WTC11 (cell line): ENCODE measurements around the gene CYBB. TPM values are rescaled to one million over a fixed set of nuclear protein-coding genes. Genes with fewer than 3 reads are reported as not detected.

Experiments used
- ATAC-seq: fragments of 200-7000 bp; cut with Tn5 transposase; 2 replicates; pipeline ENCODE4 v1.10.0; 2021; ENCODE audit warnings: mild to moderate bottlenecking, moderate library complexity
- CTCF ChIA-PET: fragments of 300-600 bp; sonication (Branson Sonifier 250); formaldehyde crosslinking; loops from one replicate; lab custom pipeline; 2021; ENCODE audit warnings: antibody characterized with exemption; lab: Charles Lee
- POLR2A ChIA-PET: fragments of 350-600 bp; sonication (Branson Sonifier 250); formaldehyde crosslinking; loops from one replicate; lab custom pipeline; 2021; ENCODE audit warnings: antibody characterized with exemption; lab: Charles Lee
- DNase-seq: peaks from one replicate; pipeline ENCODE4 v3.0.0; 2021; ENCODE audit warnings: low spot score
- H3K27ac Mint-ChIP-seq: 2 replicates; pipeline ENCODE4 v1.8.0; 2021; ENCODE audit warnings: mixed read lengths
- H3K27me3 Mint-ChIP-seq: 2 replicates; pipeline ENCODE4 v1.8.0; 2021; ENCODE audit warnings: low read depth, mild to moderate bottlenecking, moderate library complexity, mixed read lengths
- H3K36me3 Mint-ChIP-seq: 2 replicates; pipeline ENCODE4 v1.8.0; 2021; ENCODE audit warnings: mixed read lengths
- H3K4me1 Mint-ChIP-seq: 2 replicates; pipeline ENCODE4 v1.8.0; 2022; ENCODE audit warnings: mixed read lengths
- H3K4me3 Mint-ChIP-seq: 2 replicates; pipeline ENCODE4 v1.8.0; 2021; ENCODE audit warnings: mild to moderate bottlenecking, moderate library complexity, mixed read lengths
- H3K9me3 Mint-ChIP-seq: 2 replicates; pipeline ENCODE4 v1.8.0; 2021; ENCODE audit warnings: mixed read lengths
- ESRRA ChIP-seq: sonication (generic); formaldehyde crosslinking; IDR thresholded peaks from 2 replicates; pipeline ENCODE4 v1.8.1; 2022; ENCODE audit warnings: mild to moderate bottlenecking, missing genetic modification reagents, borderline replicate concordance
- GABPB1 ChIP-seq: sonication (generic); formaldehyde crosslinking; IDR thresholded peaks from 2 replicates; pipeline ENCODE4 v1.8.1; 2023; ENCODE audit warnings: mild to moderate bottlenecking, missing genetic modification reagents
- MXD4 ChIP-seq: fragments of 250-450 bp; sonication (Bioruptor Pico); IDR thresholded peaks from 2 replicates; pipeline ENCODE4 v1.8.0; 2021; ENCODE audit warnings: mild to moderate bottlenecking, moderate library complexity, borderline replicate concordance
- MYBL2 ChIP-seq: sonication (generic); formaldehyde crosslinking; IDR thresholded peaks from 2 replicates; pipeline ENCODE4 v1.8.1; 2023; ENCODE audit warnings: mild to moderate bottlenecking, moderate library complexity, missing genetic modification reagents
- NR1H2 ChIP-seq: sonication (generic); formaldehyde crosslinking; IDR thresholded peaks from 2 replicates; pipeline ENCODE4 v1.9.0; 2021; ENCODE audit warnings: mild to moderate bottlenecking, moderate library complexity, missing genetic modification reagents
- NR2C2 ChIP-seq: sonication (generic); formaldehyde crosslinking; IDR thresholded peaks from 2 replicates; pipeline ENCODE4 v1.8.0; 2022; ENCODE audit warnings: mild to moderate bottlenecking, missing genetic modification reagents
- NR3C1 ChIP-seq: sonication (generic); formaldehyde crosslinking; conservative IDR thresholded peaks from 2 replicates; pipeline ENCODE4 v1.8.1; 2023; ENCODE audit warnings: low read depth, mild to moderate bottlenecking, missing genetic modification reagents
- RORB ChIP-seq: fragments of 250-450 bp; sonication (Bioruptor Pico); IDR thresholded peaks from 2 replicates; pipeline ENCODE4 v1.9.0; 2021; ENCODE audit warnings: mild to moderate bottlenecking
- SMAD4 ChIP-seq: sonication (generic); formaldehyde crosslinking; IDR thresholded peaks from 2 replicates; pipeline ENCODE4 v1.8.0; 2022; ENCODE audit warnings: mild to moderate bottlenecking, missing genetic modification reagents
- TEAD4 ChIP-seq: sonication (generic); formaldehyde crosslinking; IDR thresholded peaks from 2 replicates; pipeline ENCODE4 v1.8.0; 2022; ENCODE audit warnings: mild to moderate bottlenecking, missing genetic modification reagents
- ZNF232 ChIP-seq: sonication (generic); formaldehyde crosslinking; IDR thresholded peaks from 2 replicates; pipeline ENCODE4 v1.8.0; 2022; ENCODE audit warnings: mild to moderate bottlenecking, missing genetic modification reagents
- ZNF416 ChIP-seq: fragments of 250-450 bp; sonication (Bioruptor Pico); IDR thresholded peaks from 2 replicates; pipeline ENCODE4 v1.9.0; 2021; ENCODE audit warnings: mild to moderate bottlenecking, inconsistent platforms
- ZNF671 ChIP-seq: fragments of 250-450 bp; sonication (Bioruptor Pico); IDR thresholded peaks from 2 replicates; pipeline ENCODE4 v1.8.0; 2021; ENCODE audit warnings: mild to moderate bottlenecking
- total RNA-seq: library from RNA; stranded (reverse); gene quantifications from 3 replicates; pipeline ENCODE4 v1.2.3, GENCODE V29; 2021
- TF ChIP-seq, protein P1 (sequence below): sonication (generic); formaldehyde crosslinking; IDR thresholded peaks from 2 replicates; pipeline ENCODE4 v1.8.0; 2022; ENCODE audit warnings: mild to moderate bottlenecking, missing genetic modification reagents
- TF ChIP-seq, protein P2 (sequence below): sonication (generic); formaldehyde crosslinking; IDR thresholded peaks from 2 replicates; pipeline ENCODE4 v1.8.1; 2022; ENCODE audit warnings: low read depth, mild to moderate bottlenecking, moderate library complexity, missing genetic modification reagents, borderline replicate concordance
- TF ChIP-seq, protein P3 (sequence below): fragments of 250-450 bp; sonication (Bioruptor Pico); conservative IDR thresholded peaks from 2 replicates; pipeline ENCODE4 v1.9.0; 2021; ENCODE audit warnings: mild to moderate bottlenecking
- TF ChIP-seq, protein P4 (sequence below): sonication (generic); formaldehyde crosslinking; IDR thresholded peaks from 2 replicates; pipeline ENCODE4 v1.8.1; 2022; ENCODE audit warnings: mild to moderate bottlenecking, moderate library complexity, missing genetic modification reagents
- TF ChIP-seq, protein P5 (sequence below): fragments of 250-450 bp; sonication (Bioruptor Pico); IDR thresholded peaks from 2 replicates; pipeline ENCODE4 v1.9.0; 2021; ENCODE audit warnings: mild to moderate bottlenecking
- TF ChIP-seq, protein P6 (sequence below): sonication (generic); formaldehyde crosslinking; conservative IDR thresholded peaks from 2 replicates; pipeline ENCODE4 v1.8.1; 2022; ENCODE audit warnings: mild to moderate bottlenecking, missing genetic modification reagents
- TF ChIP-seq, protein P7 (sequence below): sonication (generic); formaldehyde crosslinking; IDR thresholded peaks from 2 replicates; pipeline ENCODE4 v1.8.0; 2022; ENCODE audit warnings: mild to moderate bottlenecking, missing genetic modification reagents

CYBB gene
- total RNA-seq, 1 experiment from 2014 or later = 0.22 TPM

DNA sequence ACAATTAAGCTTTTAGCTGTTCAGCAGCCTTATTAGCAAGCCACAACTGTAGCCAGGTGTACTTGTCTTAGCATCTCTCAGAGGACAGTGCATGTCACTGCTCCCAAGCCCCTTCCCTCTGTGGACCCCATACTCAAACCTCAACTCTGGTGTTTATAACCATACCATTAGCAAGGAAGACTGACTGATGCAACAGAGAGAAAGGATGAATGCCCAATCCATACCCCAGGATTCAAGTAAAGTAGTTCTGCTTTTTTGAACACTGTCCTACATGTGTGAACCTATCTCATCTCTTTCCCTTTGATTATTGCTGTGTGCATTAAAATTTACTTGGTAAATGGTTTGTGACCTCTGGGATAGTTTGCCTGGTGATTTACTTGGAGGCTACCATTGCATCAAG is 22.8 kb upstream of the CYBB start:
- no peak overlapping the region for H3K27ac Mint-ChIP-seq
- TF ChIP-seq, protein P1, sequence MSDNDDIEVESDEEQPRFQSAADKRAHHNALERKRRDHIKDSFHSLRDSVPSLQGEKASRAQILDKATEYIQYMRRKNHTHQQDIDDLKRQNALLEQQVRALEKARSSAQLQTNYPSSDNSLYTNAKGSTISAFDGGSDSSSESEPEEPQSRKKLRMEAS (CRISPR knock-in tag) = no peak
- TF ChIP-seq, protein P2, sequence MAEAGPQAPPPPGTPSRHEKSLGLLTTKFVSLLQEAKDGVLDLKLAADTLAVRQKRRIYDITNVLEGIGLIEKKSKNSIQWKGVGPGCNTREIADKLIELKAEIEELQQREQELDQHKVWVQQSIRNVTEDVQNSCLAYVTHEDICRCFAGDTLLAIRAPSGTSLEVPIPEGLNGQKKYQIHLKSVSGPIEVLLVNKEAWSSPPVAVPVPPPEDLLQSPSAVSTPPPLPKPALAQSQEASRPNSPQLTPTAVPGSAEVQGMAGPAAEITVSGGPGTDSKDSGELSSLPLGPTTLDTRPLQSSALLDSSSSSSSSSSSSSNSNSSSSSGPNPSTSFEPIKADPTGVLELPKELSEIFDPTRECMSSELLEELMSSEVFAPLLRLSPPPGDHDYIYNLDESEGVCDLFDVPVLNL (CRISPR knock-in tag) = no peak
- TF ChIP-seq ESRRA (no peak), TEAD4 (no peak), MXD4 (CRISPR knock-in tag) (no peak), SMAD4 (CRISPR knock-in tag) (no peak)
- TF ChIP-seq, protein P3, sequence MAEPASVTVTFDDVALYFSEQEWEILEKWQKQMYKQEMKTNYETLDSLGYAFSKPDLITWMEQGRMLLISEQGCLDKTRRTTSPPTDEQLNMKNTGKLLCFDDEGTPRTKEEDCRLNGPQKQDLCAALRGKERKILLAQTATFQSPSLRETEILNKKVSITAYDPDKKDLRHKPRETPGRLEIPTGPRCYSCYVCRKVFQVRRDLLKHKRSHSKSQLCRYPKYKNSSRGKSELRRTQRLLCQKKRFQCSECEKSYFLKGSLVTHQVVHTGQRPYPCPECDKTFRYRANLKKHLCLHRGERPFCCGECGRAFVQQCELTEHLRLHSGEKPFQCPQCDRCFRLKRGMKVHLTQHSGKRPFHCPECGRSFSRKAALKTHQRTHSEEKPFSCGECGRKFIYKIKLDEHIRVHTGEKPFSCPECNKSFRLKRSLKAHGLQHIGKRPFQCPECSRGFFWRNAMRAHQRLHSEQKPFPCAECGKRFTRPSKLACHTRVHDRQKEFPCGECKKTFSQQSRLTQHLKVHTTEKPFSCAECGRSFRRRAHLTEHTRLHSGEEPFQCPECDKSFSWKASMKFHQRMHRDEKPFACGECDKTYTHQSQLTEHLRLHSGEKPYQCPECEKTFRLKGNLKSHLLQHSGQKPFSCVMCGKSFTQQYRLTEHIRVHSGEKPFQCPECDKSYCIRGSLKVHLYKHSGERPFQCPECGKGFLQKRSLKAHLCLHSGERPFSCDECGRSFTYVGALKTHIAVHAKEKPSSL = no peak
- no peaks in the 10 kb centered on the region for H3K9me3 Mint-ChIP-seq
- no peaks in the 10 kb centered on the region; the same call in 1 of the 2 replicates for H3K27me3 Mint-ChIP-seq
- H3K36me3 Mint-ChIP-seq = no peaks in the 10 kb centered on the region
- no peak for ATAC-seq
- ChIA-PET POLR2A (no interaction called here), CTCF (no interaction called here)
- no peak overlapping the region for H3K4me3 Mint-ChIP-seq
- no peaks in the 10 kb centered on the region for H3K4me1 Mint-ChIP-seq
- no peak for DNase-seq

DNA sequence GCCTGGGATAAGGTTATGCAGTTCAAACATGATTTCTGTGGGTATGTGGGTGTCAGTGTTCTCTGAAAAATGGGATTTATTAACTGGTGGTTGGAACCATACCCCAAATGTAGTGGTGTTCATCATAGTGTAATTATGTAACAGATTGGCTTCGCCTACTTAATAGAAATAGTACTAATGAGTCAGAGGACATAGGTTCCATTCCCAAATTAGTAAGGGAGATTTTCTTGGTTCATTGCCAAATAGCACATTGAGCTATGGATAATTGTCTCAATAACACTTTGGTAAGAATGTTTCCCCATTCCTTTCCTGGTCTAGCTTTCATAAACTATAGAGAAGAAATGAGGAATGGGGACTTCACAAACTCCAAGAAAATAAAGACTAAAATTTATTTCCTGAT is 20.5 kb upstream of the CYBB start:
- H3K27me3 Mint-ChIP-seq = no peaks in the 10 kb centered on the region

More for the DNA sequence above, 20.5 kb upstream of the CYBB start:
- Mint-ChIP-seq H3K4me1 (no peaks in the 10 kb centered on the region), H3K27ac (no peak overlapping the region), H3K4me3 (no peak overlapping the region), H3K9me3 (no peaks in the 10 kb centered on the region), H3K36me3 (no peaks in the 10 kb centered on the region)
- ATAC-seq (no peak), DNase-seq (no peak)
- no peak for TF ChIP-seq ZNF232 (CRISPR knock-in tag)
- TF ChIP-seq, protein P4, sequence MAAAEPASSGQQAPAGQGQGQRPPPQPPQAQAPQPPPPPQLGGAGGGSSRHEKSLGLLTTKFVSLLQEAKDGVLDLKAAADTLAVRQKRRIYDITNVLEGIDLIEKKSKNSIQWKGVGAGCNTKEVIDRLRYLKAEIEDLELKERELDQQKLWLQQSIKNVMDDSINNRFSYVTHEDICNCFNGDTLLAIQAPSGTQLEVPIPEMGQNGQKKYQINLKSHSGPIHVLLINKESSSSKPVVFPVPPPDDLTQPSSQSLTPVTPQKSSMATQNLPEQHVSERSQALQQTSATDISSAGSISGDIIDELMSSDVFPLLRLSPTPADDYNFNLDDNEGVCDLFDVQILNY (CRISPR knock-in tag) = no peak
- TF ChIP-seq, protein P5, sequence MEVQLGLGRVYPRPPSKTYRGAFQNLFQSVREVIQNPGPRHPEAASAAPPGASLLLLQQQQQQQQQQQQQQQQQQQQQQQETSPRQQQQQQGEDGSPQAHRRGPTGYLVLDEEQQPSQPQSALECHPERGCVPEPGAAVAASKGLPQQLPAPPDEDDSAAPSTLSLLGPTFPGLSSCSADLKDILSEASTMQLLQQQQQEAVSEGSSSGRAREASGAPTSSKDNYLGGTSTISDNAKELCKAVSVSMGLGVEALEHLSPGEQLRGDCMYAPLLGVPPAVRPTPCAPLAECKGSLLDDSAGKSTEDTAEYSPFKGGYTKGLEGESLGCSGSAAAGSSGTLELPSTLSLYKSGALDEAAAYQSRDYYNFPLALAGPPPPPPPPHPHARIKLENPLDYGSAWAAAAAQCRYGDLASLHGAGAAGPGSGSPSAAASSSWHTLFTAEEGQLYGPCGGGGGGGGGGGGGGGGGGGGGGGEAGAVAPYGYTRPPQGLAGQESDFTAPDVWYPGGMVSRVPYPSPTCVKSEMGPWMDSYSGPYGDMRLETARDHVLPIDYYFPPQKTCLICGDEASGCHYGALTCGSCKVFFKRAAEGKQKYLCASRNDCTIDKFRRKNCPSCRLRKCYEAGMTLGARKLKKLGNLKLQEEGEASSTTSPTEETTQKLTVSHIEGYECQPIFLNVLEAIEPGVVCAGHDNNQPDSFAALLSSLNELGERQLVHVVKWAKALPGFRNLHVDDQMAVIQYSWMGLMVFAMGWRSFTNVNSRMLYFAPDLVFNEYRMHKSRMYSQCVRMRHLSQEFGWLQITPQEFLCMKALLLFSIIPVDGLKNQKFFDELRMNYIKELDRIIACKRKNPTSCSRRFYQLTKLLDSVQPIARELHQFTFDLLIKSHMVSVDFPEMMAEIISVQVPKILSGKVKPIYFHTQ (CRISPR knock-in tag) = no peak
- TF ChIP-seq, protein P6, sequence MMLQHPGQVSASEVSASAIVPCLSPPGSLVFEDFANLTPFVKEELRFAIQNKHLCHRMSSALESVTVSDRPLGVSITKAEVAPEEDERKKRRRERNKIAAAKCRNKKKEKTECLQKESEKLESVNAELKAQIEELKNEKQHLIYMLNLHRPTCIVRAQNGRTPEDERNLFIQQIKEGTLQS = no peak
- no peak for TF ChIP-seq NR3C1 (CRISPR knock-in tag)
- no peak for TF ChIP-seq RORB (CRISPR knock-in tag)
- no peak for TF ChIP-seq ZNF671 (CRISPR knock-in tag)
- no peak for TF ChIP-seq NR2C2 (CRISPR knock-in tag)
- TF ChIP-seq GABPB1 (CRISPR knock-in tag) = no peak
- no peak for TF ChIP-seq NR1H2 (CRISPR knock-in tag)
- TF ChIP-seq, protein P7, sequence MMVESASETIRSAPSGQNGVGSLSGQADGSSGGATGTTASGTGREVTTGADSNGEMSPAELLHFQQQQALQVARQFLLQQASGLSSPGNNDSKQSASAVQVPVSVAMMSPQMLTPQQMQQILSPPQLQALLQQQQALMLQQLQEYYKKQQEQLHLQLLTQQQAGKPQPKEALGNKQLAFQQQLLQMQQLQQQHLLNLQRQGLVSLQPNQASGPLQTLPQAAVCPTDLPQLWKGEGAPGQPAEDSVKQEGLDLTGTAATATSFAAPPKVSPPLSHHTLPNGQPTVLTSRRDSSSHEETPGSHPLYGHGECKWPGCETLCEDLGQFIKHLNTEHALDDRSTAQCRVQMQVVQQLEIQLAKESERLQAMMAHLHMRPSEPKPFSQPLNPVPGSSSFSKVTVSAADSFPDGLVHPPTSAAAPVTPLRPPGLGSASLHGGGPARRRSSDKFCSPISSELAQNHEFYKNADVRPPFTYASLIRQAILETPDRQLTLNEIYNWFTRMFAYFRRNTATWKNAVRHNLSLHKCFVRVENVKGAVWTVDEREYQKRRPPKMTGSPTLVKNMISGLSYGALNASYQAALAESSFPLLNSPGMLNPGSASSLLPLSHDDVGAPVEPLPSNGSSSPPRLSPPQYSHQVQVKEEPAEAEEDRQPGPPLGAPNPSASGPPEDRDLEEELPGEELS (CRISPR knock-in tag) = no peak
- TF ChIP-seq MYBL2 (CRISPR knock-in tag) = no peak
- TF ChIP-seq ZNF416 (CRISPR knock-in tag) = no peak
- ChIA-PET POLR2A (no interaction called here), CTCF (no interaction called here)
